ENCODE measurements around the gene MORN1.

The MORN1 gene

DNA sequence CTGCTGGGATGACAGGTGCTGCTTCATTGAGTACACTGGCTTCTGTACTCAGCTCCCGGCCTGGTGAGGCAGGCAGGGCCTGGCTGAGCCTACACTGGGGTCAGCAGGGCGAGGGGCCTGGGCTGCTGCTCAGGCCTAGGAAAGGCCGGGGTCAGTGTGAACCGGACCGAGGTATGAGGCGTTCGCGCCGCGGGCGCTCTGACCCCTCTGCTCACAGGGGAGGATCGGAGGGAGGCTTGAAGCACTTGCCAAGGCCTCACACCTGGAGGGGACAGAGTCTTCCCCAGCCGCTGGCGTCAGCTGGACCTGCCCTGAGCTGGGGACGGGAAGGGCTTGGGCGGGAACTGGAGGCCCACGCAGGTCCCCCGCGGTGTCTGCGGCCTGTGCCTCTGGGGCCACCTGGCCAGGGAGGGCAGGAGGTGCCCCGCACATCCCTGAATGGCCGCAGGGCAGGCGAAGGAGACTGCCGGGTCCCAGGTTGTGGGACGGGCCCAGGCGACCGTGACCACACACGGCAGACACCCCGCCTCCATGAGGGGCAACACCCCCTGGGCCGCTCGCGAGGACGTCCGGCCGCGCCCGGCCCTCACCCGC lies 20.5 kb upstream of the MORN1 start:
- peaks cover 0 to 13% of the 10 kb centered on the region in 2 donors for H3K27me3 ChIP-seq (ENCODE audit: control insufficient read depth in 1 of 2, insufficient read depth in 2 of 2, low read length in 2 of 2)
- H3K4me3 ChIP-seq (ENCODE audit: low read depth in 1 of 2, low read length in 2 of 2), result peak overlapping the region; percentile 51 to 70
- H3K4me1 ChIP-seq (ENCODE audit: insufficient read depth, low read length), result peaks cover 23% of the 10 kb centered on the region
- H3K27ac ChIP-seq (ENCODE audit: low read depth, low read length), result peak overlapping the region; percentile 73
- H3K9ac ChIP-seq (ENCODE audit: low read length), result peak overlapping the region; percentile 53
- no peaks in the 10 kb centered on the region for H3K9me3 ChIP-seq (ENCODE audit: low read length)
- peaks cover 8% of the 10 kb centered on the region for H3K36me3 ChIP-seq (ENCODE audit: insufficient read depth, low read length)

DNA sequence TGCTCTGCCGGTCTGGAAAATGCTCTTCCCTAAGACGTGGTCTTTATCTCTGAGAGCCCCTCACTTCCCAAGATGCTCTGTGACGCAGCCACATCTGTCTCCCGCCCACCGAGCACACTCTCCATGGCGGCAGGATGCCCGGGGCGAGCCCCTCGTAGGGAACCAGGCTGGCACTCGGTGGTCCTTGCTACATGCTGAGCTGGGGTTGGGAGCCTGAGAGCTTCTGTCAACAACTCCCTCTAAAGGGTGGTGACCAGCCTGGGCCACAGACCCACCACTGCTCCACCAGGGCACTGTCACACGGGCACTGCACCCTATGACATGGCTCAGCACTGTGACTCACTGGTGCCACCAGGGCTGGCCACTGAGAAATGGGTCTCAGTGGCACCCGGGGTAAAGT lies 18.4 kb upstream of the MORN1 start:
- H3K4me3 ChIP-seq (ENCODE audit: low read depth in 1 of 2, low read length in 2 of 2), result no peak overlapping the region
- H3K36me3 ChIP-seq (ENCODE audit: insufficient read depth, low read length), result peaks cover 28% of the 10 kb centered on the region
- H3K27ac ChIP-seq (ENCODE audit: low read depth, low read length), result no peak overlapping the region
- H3K9ac ChIP-seq (ENCODE audit: low read length), result no peak overlapping the region
- no peaks in the 10 kb centered on the region for H3K27me3 ChIP-seq (ENCODE audit: control insufficient read depth in 1 of 2, insufficient read depth in 2 of 2, low read length in 2 of 2)
- H3K4me1 ChIP-seq (ENCODE audit: insufficient read depth, low read length), result peaks cover 23% of the 10 kb centered on the region
- H3K9me3 ChIP-seq (ENCODE audit: low read length), result no peaks in the 10 kb centered on the region

DNA sequence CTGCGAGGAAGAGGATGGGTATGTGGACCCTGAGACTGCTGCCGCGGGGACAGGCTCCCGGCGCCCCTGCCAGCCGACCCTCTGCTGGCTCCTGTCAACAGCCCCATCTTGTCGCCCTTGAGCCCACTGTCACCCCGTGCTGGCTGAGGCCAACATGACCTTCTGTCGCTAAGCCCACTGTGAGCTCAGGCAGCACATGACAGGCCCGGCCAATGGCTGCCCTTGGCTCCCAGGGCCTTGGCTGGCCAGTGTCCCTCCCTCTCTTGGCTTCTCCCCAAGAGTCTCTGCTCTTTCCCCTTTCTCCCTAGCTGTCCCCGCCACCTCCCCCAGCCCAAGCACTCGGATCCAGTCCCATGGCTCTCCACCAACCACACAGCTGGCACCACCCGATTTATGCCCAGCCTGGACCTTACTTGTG lies 17.5 kb upstream of the MORN1 start:
- no peak overlapping the region for H3K4me3 ChIP-seq (ENCODE audit: low read depth in 1 of 2, low read length in 2 of 2)
- H3K36me3 ChIP-seq (ENCODE audit: insufficient read depth, low read length), result peaks cover 36% of the 10 kb centered on the region
- H3K9me3 ChIP-seq (ENCODE audit: low read length), result no peaks in the 10 kb centered on the region
- H3K27me3 ChIP-seq (ENCODE audit: control insufficient read depth in 1 of 2, insufficient read depth in 2 of 2, low read length in 2 of 2), result no peaks in the 10 kb centered on the region
- peaks cover 14% of the 10 kb centered on the region for H3K4me1 ChIP-seq (ENCODE audit: insufficient read depth, low read length)
- no peak overlapping the region for H3K27ac ChIP-seq (ENCODE audit: low read depth, low read length)
- no peak overlapping the region for H3K9ac ChIP-seq (ENCODE audit: low read length)

DNA sequence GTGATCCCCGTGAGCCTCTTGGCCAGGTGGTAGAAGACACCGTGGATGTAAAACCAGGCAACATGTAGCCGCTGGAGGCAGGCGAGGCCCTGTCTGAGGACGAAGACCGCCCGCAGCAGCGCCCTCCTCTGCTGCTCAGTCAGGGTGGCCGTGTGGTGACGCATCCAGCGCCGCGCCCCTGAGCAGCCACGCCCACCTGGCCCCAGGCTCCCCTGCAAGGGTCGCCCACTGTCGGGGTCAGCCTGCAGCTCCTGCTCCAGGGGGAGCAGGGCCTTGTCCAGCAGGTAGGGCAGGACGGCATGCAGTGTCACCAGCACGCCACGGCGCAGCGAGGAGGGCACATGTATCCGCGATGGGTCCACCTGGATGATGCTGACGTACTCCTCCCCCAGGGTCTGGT lies 17.1 kb upstream of the MORN1 start:
- Histone ChIP-seq H3K27me3 (ENCODE audit: control insufficient read depth in 1 of 2, insufficient read depth in 2 of 2, low read length in 2 of 2) (no peaks in the 10 kb centered on the region), H3K36me3 (ENCODE audit: insufficient read depth, low read length) (peaks cover 40% of the 10 kb centered on the region), H3K27ac (ENCODE audit: low read depth, low read length) (no peak overlapping the region), H3K4me1 (ENCODE audit: insufficient read depth, low read length) (peaks cover 10% of the 10 kb centered on the region), H3K9ac (ENCODE audit: low read length) (no peak overlapping the region), H3K4me3 (ENCODE audit: low read depth in 1 of 2, low read length in 2 of 2) (no peak overlapping the region), H3K9me3 (ENCODE audit: low read length) (no peaks in the 10 kb centered on the region)

DNA sequence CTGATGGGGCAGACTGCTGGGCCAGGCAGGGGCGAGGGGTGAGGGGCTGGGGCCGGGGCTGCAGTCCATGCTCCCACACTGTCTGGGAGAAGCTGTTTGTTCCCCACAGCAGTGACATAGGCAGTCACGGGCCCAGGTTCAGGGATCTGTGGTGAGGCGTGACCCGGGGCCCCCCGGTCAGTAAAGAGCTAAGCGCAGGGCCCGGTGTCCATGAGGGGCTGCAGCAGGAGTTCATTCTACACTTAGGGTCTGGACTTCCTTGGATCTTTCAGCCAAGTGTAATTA lies 16.6 kb upstream of the MORN1 start:
- H3K36me3 ChIP-seq (ENCODE audit: insufficient read depth, low read length), result peaks cover 46% of the 10 kb centered on the region

DNA sequence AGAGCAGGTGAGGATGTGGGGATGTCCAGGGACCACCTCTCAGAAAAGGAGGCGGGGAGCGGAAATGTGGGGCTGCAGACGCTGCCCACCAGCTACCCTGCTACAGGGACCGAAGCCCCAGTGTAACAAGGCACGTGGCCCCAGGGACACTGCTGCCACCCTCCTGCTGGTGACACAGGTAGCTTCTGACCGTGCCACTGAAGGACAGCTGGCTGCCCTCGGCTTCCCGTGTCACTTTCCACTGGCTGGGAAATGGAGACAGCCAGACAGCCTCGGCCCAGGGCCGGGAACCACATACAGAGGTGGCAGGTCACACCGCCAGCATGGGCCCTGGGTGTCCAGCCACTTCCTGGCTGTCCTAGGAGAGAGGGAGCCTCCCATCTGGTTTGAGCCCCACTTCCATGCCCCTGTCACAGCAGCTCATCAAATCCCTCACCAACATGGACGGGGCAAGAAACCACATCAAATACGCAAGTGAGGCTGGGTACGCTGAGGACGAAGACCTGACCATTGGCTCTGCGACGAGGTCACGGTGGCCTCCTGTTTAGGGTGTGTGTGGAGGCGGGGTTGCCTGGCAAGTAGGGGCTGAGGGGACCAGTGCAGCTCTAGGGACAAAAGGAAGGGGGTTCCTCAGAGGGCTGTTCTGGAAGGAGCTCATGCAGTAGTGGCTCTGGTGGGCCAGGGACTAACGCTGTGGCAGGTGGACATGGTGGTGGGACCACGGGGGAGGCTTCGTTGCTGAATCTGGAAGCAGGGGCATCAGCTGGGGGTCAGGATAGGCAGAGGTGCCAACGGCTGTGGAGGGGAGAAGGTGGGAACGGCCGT lies 16.0 kb upstream of the MORN1 start:
- Histone ChIP-seq H3K4me3 (ENCODE audit: low read depth in 1 of 2, low read length in 2 of 2) (no peak overlapping the region), H3K4me1 (ENCODE audit: insufficient read depth, low read length) (peaks cover 6% of the 10 kb centered on the region), H3K9ac (ENCODE audit: low read length) (no peak overlapping the region), H3K27ac (ENCODE audit: low read depth, low read length) (no peak overlapping the region), H3K9me3 (ENCODE audit: low read length) (no peaks in the 10 kb centered on the region), H3K36me3 (ENCODE audit: insufficient read depth, low read length) (peaks cover 51% of the 10 kb centered on the region), H3K27me3 (ENCODE audit: control insufficient read depth in 1 of 2, insufficient read depth in 2 of 2, low read length in 2 of 2) (no peaks in the 10 kb centered on the region)

More for the DNA sequence above, 16.6 kb upstream of the MORN1 start:
- Histone ChIP-seq H3K27ac (ENCODE audit: low read depth, low read length) (no peak overlapping the region), H3K9ac (ENCODE audit: low read length) (no peak overlapping the region), H3K4me3 (ENCODE audit: low read depth in 1 of 2, low read length in 2 of 2) (no peak overlapping the region), H3K27me3 (ENCODE audit: control insufficient read depth in 1 of 2, insufficient read depth in 2 of 2, low read length in 2 of 2) (no peaks in the 10 kb centered on the region), H3K4me1 (ENCODE audit: insufficient read depth, low read length) (peaks cover 6% of the 10 kb centered on the region), H3K9me3 (ENCODE audit: low read length) (no peaks in the 10 kb centered on the region)

DNA sequence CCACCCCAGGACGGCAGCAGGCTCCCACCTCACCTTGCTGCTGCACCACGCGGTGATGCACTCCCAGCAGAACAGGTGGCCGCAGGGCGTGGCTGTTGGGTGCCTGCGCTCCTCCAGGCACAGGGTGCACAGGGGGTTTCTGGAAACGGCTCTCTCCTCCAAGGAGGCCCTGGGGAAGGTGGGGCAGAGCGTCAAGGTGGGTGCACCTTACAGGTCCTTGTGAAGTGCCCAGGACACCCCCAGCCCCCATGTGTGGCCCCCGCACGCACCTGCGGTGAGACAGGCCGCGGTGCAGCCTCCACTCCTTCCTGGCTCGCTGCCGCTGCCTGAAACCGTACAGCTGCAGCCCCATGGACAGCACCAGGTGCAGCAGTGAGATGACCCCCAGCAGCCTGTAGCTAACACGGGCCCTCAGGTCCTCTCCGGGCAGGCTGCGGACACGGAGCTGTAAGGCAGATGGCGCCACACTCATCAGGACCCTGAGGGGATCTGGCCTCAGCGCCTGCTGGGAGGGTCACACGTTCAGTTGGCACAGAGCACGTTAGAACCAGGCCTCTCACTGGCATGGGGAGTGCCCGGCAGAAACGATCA lies 15.2 kb upstream of the MORN1 start:
- Histone ChIP-seq H3K9ac (ENCODE audit: low read length) (no peak overlapping the region), H3K27me3 (ENCODE audit: control insufficient read depth in 1 of 2, insufficient read depth in 2 of 2, low read length in 2 of 2) (no peaks in the 10 kb centered on the region), H3K4me3 (ENCODE audit: low read depth in 1 of 2, low read length in 2 of 2) (no peak overlapping the region), H3K36me3 (ENCODE audit: insufficient read depth, low read length) (peaks cover 60% of the 10 kb centered on the region), H3K27ac (ENCODE audit: low read depth, low read length) (no peak overlapping the region), H3K4me1 (ENCODE audit: insufficient read depth, low read length) (peaks cover 2% of the 10 kb centered on the region), H3K9me3 (ENCODE audit: low read length) (no peaks in the 10 kb centered on the region)

DNA sequence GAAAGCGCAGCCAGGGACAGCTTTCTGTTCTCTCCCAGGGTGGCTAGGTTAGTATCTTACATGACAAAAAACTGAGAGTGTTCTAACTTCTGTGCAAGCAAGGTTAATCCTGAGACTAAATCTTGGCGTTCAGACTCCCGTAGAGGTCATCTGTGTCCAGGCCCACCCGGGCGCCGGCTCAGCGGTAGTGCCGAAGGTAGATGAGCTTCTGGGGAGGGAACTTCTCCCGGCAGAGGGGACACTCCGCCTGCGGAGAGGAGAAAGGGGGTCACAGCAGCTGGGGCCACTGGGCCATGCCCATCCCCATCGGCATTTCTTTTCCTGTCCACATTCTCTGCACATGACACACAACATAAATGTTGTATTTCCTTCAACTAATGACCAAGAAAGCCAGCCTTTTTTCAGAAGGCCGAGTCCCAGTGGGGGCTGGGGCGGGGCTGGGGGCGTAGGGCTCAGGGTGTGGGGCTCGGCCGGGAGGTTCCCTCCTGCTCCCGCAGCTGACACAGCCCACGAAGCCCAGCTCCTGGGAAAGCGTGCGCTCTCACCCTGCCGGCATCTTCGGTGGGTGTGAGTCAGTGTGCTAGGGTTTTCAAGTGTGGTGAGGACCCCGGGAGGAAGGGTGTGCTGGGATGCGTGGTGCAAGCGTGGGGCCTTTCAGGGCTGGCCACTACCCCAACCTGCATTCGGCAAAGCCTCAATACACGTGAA lies 14.4 kb upstream of the MORN1 start:
- H3K27me3 ChIP-seq (ENCODE audit: control insufficient read depth in 1 of 2, insufficient read depth in 2 of 2, low read length in 2 of 2), result no peaks in the 10 kb centered on the region
- no peak overlapping the region for H3K27ac ChIP-seq (ENCODE audit: low read depth, low read length)
- no peaks in the 10 kb centered on the region for H3K4me1 ChIP-seq (ENCODE audit: insufficient read depth, low read length)
- no peaks in the 10 kb centered on the region for H3K9me3 ChIP-seq (ENCODE audit: low read length)
- no peak overlapping the region for H3K4me3 ChIP-seq (ENCODE audit: low read depth in 1 of 2, low read length in 2 of 2)
- peaks cover 63% of the 10 kb centered on the region for H3K36me3 ChIP-seq (ENCODE audit: insufficient read depth, low read length)
- no peak overlapping the region for H3K9ac ChIP-seq (ENCODE audit: low read length)

DNA sequence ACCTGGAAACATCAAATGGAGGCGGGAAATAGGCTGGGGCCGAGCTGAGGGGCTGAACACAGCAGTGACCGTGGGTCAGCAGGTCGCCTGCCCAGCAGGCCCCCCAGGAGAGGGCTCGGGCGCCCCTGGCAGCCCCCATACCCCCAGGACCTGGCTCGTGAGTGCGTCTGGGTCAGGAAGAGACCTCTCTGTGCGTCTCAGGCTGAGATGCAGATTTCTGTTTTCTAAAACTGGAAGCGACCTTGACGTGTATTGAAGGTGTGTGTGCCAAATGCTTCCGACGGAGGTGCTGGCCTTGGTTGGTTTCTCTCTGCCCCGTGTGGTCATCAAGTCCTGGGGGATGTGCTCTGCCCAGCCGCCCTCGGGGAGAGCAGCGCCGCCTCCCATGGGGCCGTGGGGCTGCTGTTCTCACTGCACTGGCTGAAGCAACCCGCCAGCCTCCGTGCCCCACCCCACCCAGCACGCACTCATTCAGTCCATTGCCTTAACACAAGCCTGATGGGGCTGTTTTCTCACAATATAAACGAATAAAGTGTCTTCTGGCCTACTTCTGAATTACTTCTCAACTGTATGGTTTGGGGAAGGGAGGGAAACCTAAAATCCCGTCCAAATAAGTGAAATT lies 13.6 kb upstream of the MORN1 start:
- Histone ChIP-seq H3K36me3 (ENCODE audit: insufficient read depth, low read length) (peaks cover 71% of the 10 kb centered on the region), H3K9ac (ENCODE audit: low read length) (no peak overlapping the region)

DNA sequence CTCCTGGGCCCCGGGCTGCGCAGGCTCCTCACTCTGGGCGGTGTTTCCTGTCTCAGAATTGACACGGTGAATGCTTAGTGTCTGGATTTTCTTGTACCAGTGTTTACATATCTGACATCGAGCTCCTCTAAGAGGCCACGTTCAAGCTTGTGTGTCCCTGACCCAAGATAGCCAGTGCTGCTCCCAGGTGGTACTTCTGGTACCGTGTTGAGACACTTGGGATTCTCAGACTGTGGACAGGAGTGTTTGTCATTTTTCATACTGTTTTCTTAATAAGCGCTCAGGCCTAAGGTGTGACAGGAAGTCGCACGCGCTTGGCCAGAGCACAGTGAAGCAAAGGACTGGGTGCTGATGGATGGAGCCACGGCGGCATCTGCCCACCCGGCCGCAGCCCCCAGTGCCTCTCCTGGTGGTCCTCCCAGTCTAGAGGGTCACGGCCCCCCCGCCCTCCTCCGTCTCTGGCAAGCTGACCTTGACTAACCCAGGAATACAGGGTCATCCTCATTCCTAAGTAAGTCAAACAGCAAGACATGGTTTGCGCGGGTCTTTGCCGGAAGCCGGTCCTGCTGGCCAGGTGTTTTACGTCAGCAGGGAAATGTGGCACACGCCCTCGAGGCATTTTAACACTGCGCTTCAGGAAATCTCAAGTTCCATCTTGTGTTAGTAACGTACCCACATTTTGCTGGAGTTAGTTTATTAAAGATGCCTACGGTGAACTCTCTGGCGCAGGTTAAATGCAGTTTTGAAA lies 13.0 kb upstream of the MORN1 start:
- H3K9ac ChIP-seq (ENCODE audit: low read length), result no peak overlapping the region
- H3K27ac ChIP-seq (ENCODE audit: low read depth, low read length), result no peak overlapping the region
- H3K27me3 ChIP-seq (ENCODE audit: control insufficient read depth in 1 of 2, insufficient read depth in 2 of 2, low read length in 2 of 2), result no peaks in the 10 kb centered on the region
- H3K36me3 ChIP-seq (ENCODE audit: insufficient read depth, low read length), result peaks cover 78% of the 10 kb centered on the region
- no peaks in the 10 kb centered on the region for H3K9me3 ChIP-seq (ENCODE audit: low read length)
- no peak overlapping the region for H3K4me3 ChIP-seq (ENCODE audit: low read depth in 1 of 2, low read length in 2 of 2)
- H3K4me1 ChIP-seq (ENCODE audit: insufficient read depth, low read length), result no peaks in the 10 kb centered on the region

More for the DNA sequence above, 13.6 kb upstream of the MORN1 start:
- no peak overlapping the region for H3K27ac ChIP-seq (ENCODE audit: low read depth, low read length)
- no peak overlapping the region for H3K4me3 ChIP-seq (ENCODE audit: low read depth in 1 of 2, low read length in 2 of 2)
- no peaks in the 10 kb centered on the region for H3K4me1 ChIP-seq (ENCODE audit: insufficient read depth, low read length)
- H3K9me3 ChIP-seq (ENCODE audit: low read length), result no peaks in the 10 kb centered on the region
- H3K27me3 ChIP-seq (ENCODE audit: control insufficient read depth in 1 of 2, insufficient read depth in 2 of 2, low read length in 2 of 2), result no peaks in the 10 kb centered on the region
